Progenitor cell of endocrine pancreas (in vitro differentiated cells): ENCODE data around the gene RDX. TPM values are rescaled to one million over a fixed set of nuclear protein-coding genes. Genes with fewer than 3 reads are reported as not detected.
"Not testable (repeated sequence)": the region's sequence is repeated elsewhere in the genome, so short reads cannot be mapped to it uniquely, and the experiment has no call there.

Source experiments
- DNase-seq: peaks from one replicate; pipeline ENCODE4 v3.0.0; 2021; ENCODE audit warnings: low spot score; ENCODE audit not compliant: unreplicated experiment
- H3K27ac Mint-ChIP-seq: 2 replicates; pipeline ENCODE4 v1.8.0; 2021; ENCODE audit warnings: mild to moderate bottlenecking, moderate library complexity, mixed read lengths
- H3K27me3 Mint-ChIP-seq: 2 replicates; pipeline ENCODE4 v1.8.0; 2021; ENCODE audit warnings: mixed read lengths
- H3K36me3 Mint-ChIP-seq: 2 replicates; pipeline ENCODE4 v1.8.0; 2022; ENCODE audit warnings: mixed read lengths; ENCODE audit not compliant: insufficient read depth
- H3K4me1 Mint-ChIP-seq: 2 replicates; pipeline ENCODE4 v1.8.0; 2021; ENCODE audit warnings: low read depth, mixed read lengths
- H3K4me3 Mint-ChIP-seq: 2 replicates; pipeline ENCODE4 v1.8.0; 2021; ENCODE audit warnings: low read depth, mild to moderate bottlenecking, moderate library complexity, mixed read lengths
- H3K9me3 Mint-ChIP-seq: 2 replicates; pipeline ENCODE4 v1.8.0; 2021; ENCODE audit warnings: low read depth, mixed read lengths
- total RNA-seq: library from RNA; stranded (reverse); gene quantifications from 2 replicates; pipeline ENCODE4 v1.2.1, GENCODE V29; 2021
- TF ChIP-seq, protein P1 (sequence below): fragments of 200-600 bp; sonication (generic); IDR thresholded peaks from one replicate; pipeline ENCODE4 v1.5.0; 2021; ENCODE audit warnings: antibody characterized with exemption, mild to moderate bottlenecking; ENCODE audit not compliant: unreplicated experiment

Gene RDX
- total RNA-seq, 1 donor from 2014 or later = 89.6 TPM

DNA sequence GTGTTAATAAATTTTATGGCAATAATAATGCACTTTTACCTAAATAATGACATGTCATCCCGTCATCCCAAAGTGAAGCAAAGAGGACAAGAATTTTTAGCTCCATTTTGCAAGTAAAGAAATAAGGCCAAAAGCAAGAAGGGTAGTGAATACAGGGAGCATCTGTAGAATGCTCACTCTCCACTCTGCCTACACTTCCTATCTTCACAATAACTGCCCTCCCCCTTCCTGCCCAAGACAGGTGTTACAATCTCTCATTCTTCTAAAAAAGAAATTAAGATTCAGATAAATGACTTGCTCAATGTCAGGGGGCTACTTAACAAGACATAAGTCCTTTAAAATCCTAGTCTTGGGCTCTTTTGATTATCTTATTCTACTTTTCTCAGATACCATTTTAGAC is 8.9 kb downstream of the RDX start:
- Mint-ChIP-seq H3K4me3 (no peak overlapping the region), H3K36me3 (peaks cover 3% of the 10 kb centered on the region), H3K9me3 (no peaks in the 10 kb centered on the region), H3K27me3 (no peaks in the 10 kb centered on the region), H3K27ac (peak overlapping the region; percentile 43), H3K4me1 (peaks cover 20% of the 10 kb centered on the region)
- DNase-seq = no peak
- TF ChIP-seq, protein P1, sequence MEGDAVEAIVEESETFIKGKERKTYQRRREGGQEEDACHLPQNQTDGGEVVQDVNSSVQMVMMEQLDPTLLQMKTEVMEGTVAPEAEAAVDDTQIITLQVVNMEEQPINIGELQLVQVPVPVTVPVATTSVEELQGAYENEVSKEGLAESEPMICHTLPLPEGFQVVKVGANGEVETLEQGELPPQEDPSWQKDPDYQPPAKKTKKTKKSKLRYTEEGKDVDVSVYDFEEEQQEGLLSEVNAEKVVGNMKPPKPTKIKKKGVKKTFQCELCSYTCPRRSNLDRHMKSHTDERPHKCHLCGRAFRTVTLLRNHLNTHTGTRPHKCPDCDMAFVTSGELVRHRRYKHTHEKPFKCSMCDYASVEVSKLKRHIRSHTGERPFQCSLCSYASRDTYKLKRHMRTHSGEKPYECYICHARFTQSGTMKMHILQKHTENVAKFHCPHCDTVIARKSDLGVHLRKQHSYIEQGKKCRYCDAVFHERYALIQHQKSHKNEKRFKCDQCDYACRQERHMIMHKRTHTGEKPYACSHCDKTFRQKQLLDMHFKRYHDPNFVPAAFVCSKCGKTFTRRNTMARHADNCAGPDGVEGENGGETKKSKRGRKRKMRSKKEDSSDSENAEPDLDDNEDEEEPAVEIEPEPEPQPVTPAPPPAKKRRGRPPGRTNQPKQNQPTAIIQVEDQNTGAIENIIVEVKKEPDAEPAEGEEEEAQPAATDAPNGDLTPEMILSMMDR = no peak

DNA sequence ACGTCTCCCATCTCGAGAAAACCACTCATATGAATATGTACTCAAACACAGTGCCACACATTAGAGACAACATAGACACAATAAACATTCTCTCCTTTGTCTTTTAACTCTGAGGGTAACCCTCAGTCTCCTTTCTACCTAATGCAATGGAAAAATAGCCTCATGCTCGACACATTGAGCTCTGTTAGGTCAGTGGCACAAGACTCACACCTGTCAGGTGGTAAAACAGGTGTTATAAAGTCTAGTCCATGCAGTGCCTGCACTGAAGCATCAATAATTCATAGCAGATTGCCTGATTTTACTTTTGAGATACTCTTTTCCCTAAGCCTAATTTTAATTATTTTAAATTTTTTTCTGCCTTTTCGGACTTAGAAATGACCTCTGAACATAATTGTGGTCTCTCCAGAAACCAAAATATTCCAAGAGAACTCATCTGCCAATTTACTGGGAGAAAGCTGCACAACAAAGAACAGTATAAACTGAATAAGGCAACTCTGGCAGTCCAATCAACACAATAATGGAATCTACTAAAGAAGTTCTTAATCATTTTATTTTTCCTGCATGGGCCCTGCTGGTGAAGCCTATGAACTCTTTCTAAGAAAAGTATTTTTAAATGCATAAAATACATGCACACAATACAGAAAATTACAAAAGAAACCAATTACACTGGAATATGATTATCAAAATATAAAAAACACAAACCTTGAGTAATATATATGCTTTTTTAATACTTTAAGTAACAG is 9.9 kb downstream of the RDX start:
- Mint-ChIP-seq H3K9me3 (no peaks in the 10 kb centered on the region), H3K4me3 (no peak overlapping the region), H3K4me1 (peaks cover 18% of the 10 kb centered on the region), H3K36me3 (peaks cover 5% of the 10 kb centered on the region), H3K27ac (peak overlapping the region; percentile 15), H3K27me3 (no peaks in the 10 kb centered on the region)
- no peak for DNase-seq
- TF ChIP-seq, protein P1 = no peak

DNA sequence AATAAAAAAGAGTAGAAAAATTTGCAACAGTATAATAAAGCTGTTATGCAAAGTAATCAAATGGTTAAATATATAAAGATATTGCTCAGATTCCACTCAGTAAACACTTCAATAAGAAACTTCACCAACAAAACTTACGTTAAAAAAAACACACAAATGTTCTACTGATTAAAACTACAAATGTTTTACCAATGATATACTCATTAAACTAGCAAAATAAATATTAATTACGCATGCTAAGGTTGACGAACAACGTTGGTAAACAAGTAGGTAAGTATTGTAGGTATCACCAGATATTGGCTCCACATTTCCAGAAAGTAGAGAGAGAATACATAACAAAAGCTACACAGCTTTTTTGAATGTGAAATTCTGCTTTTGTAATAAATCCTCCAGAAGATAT is 12.6 kb downstream of the RDX start:
- H3K27ac Mint-ChIP-seq = no peak overlapping the region
- peaks cover 4% of the 10 kb centered on the region for H3K36me3 Mint-ChIP-seq
- peaks cover 18% of the 10 kb centered on the region for H3K4me1 Mint-ChIP-seq
- DNase-seq = no peak
- TF ChIP-seq, protein P1 = no peak
- no peaks in the 10 kb centered on the region for H3K9me3 Mint-ChIP-seq
- H3K4me3 Mint-ChIP-seq = no peak overlapping the region
- no peaks in the 10 kb centered on the region for H3K27me3 Mint-ChIP-seq

DNA sequence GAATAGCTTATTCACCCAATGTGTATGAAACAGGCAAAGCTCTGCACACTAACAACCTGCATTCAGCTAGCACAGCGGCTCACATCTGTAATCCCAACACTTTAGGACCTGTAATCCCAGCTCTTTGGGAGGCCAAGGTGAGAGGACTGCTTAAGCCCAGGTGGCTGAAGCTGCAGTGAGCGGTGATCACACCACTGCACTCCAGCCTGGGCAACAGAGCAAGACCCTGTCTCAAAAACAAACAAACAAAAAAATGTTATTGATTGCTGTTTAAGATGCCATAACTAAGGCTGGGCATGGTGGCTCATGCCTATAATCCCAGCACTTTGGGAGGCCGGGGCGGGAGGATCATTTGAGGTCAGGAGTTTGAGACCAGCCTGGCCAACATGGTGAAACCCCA is 15.8 kb downstream of the RDX start:
- not testable (repeated sequence) for H3K4me1 Mint-ChIP-seq, H3K27me3 Mint-ChIP-seq, H3K4me3 Mint-ChIP-seq, H3K9me3 Mint-ChIP-seq, DNase-seq, H3K27ac Mint-ChIP-seq
- H3K36me3 Mint-ChIP-seq = peaks cover 17% of the 10 kb centered on the region

DNA sequence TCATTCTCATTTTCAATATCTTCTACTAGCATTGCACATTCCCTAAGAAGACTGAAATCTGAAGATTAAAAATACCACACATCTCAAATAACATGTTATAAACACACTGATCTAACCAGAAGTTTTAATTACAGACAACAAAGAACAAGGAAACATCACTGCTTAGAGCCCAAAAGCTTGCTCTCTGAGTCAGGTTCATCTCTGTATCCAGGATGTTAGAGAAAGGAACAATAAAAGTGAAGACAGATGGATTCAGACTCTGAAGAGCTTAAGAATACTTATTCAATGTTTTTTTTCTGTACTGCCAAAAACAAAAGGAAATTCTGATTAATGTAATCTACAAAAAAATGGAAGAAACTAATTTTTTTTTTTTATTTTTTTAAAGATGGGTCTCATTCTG is 16.5 kb downstream of the RDX start:
- no peak overlapping the region for H3K4me3 Mint-ChIP-seq
- no peak overlapping the region for H3K27ac Mint-ChIP-seq
- TF ChIP-seq, protein P1 = no peak
- H3K27me3 Mint-ChIP-seq = no peaks in the 10 kb centered on the region
- peaks cover 18% of the 10 kb centered on the region for H3K36me3 Mint-ChIP-seq
- no peak for DNase-seq
- peaks cover 8% of the 10 kb centered on the region for H3K4me1 Mint-ChIP-seq
- H3K9me3 Mint-ChIP-seq = no peaks in the 10 kb centered on the region

DNA sequence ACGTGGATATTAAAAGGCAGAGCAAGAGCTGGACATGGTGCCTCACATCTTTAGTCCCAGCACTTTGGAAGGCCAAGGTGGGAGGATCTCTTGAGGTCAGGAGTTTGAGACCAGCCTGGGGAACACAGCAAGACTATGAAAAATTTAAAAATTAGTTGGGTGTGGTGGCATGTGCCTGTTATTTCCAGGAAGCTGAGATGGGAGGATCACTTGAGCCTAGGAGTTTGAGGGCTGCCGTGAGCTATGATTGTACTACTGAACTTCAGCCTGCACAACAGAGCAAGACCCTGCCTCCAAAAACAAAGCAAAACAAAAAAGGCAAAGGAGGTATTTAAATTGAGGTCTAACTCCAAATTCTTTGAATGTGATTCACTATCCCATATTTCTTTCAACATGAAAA is 23.5 kb downstream of the RDX start:
- DNase-seq = no peak
- H3K4me1 Mint-ChIP-seq = no peaks in the 10 kb centered on the region
- TF ChIP-seq, protein P1 = no peak
- peaks cover 21% of the 10 kb centered on the region for H3K36me3 Mint-ChIP-seq
- no peak overlapping the region for H3K27ac Mint-ChIP-seq
- H3K27me3 Mint-ChIP-seq = no peaks in the 10 kb centered on the region
- no peaks in the 10 kb centered on the region for H3K9me3 Mint-ChIP-seq
- no peak overlapping the region for H3K4me3 Mint-ChIP-seq
